Upper lobe of left lung (tissue), 6 donors: ENCODE results near the gene TMEM89. TPM values are rescaled to one million over a fixed set of nuclear protein-coding genes. Genes with fewer than 3 reads are reported as not detected.

ENCODE experiments used
- ATAC-seq, 2 donors: fragments of 200-7000 bp; cut with Tn5 transposase; one replicate each; pipeline ENCODE4 v1.9.1; 2022; ENCODE audit warnings: mild to moderate bottlenecking in 2 of 2, moderate library complexity in 2 of 2; ENCODE audit not compliant: low FRiP score in 2 of 2
- DNase-seq, 2 donors: peaks; one replicate each; pipeline ENCODE4 v3.0.0-alpha.2; 2019 to 2020
- H3K27ac ChIP-seq, 4 donors: fragments of 200-600 bp; sonication (generic); one replicate each; pipeline ENCODE4 v1.5.1; 2016 to 2019
- H3K27me3 ChIP-seq, 4 donors: fragments of 200-600 bp; sonication (generic); one replicate each; pipeline ENCODE4 v1.5.1; 2017 to 2019
- H3K36me3 ChIP-seq, 4 donors: fragments of 200-600 bp; sonication (generic); one replicate each; pipeline ENCODE4 v1.5.1; 2016 to 2019
- H3K4me1 ChIP-seq, 4 donors: fragments of 200-600 bp; sonication (generic); one replicate each; pipeline ENCODE4 v1.5.1; 2018 to 2019
- H3K4me3 ChIP-seq, 4 donors: fragments of 200-600 bp; sonication (generic); one replicate each; pipeline ENCODE4 v1.5.1; 2017 to 2019; ENCODE audit warnings: mild to moderate bottlenecking in 2 of 4, moderate library complexity in 1 of 4
- H3K9me3 ChIP-seq, 4 donors: fragments of 200-600 bp; sonication (generic); one replicate each; pipeline ENCODE4 v1.5.1; 2018 to 2019
- EP300 ChIP-seq, 4 donors: sonication (generic); formaldehyde crosslinking; IDR thresholded peaks; one replicate each; pipeline ENCODE4 v1.5.1; 2017; ENCODE audit warnings: antibody characterized with exemption in 4 of 4, control low read depth in 2 of 4
- POLR2A ChIP-seq, 4 donors: fragments of 450-650 bp; IDR thresholded peaks; one replicate each; pipeline ENCODE4 v1.5.1; 2016 to 2017; ENCODE audit warnings: antibody characterized with exemption in 4 of 4, mild to moderate bottlenecking in 2 of 4
- POLR2AphosphoS5 ChIP-seq, 2 donors: sonication (generic); formaldehyde crosslinking; IDR thresholded peaks; one replicate each; pipeline ENCODE4 v1.5.1; 2017; ENCODE audit warnings: antibody characterized with exemption in 2 of 2
- WGBS, 2 donors: methylation state at CpG; one replicate each; pipeline ENCODE4 v1.1.5; 2017 to 2018; 5-methylcytosine and 5-hydroxymethylcytosine counted together
- total RNA-seq, 6 donors: library from RNA; depleted of rRNA in 4 of 6; stranded (reverse); fragments of >200 nt in 4 of 6; gene quantifications; one replicate each; pipeline versions ENCODE4 v1.1.0 to v1.2.1, GENCODE V29; 2016 to 2021
- TF ChIP-seq, protein P1 (sequence below), 6 experiments: fragments of 450-650 bp in 4 of 6; fragments of 200-600 bp in 2 of 6; sonication (generic) in 2 of 6; IDR thresholded peaks; one replicate each; pipeline ENCODE4 v1.5.1; 2016 to 2019; ENCODE audit warnings: antibody characterized with exemption in 6 of 6
- donor health status: DM: no; HTN: no; CAD: no; lungs with moderate emphysema.
- donor health status: DM: no; HTN: yes; CAD: no; lungs with severe emphysema.

TMEM89 gene
- total RNA-seq, 6 donors from 2014 or later = 0.67 TPM; not detected in 5

DNA sequence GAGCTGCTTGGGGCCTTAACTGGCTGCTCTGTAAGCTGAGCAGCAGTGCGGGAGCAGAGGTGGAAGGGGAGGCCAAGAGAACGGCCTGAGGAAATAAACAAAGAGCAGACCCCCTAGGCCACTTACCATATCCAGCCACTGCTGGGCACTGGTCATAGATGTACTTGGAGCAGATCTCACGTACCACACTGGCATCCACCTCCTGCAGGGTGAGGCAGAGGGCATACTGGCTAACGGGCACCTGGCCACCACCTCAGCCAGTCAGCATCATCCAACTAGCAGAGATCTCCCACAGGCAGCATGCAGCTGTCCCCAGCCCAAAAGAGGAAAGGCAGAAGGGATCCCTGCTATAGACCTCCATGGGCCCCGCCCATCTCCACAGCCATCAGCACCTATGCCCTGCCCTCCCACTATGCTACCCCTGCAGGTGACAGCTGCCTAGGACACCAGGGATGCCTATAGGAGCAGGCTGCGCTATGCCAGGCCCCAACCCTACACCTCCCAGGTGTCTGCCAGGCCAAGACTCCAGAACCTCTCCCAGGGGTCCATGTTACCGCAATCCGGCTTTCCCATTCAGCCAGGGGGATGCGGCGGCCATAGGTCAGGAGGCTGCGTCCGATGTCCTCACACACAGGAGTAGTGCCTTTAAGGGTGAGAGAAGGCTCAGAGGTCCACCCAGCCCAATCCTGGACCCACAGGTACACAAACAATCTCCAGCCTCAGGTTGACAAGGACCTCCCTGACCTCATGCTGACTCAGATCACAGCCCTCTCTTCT is 21.9 kb downstream of the TMEM89 start:
- 97% methylated on average over 6 to 10 of the region's 12 CpGs for WGBS, 2 donors
- Histone ChIP-seq H3K4me1 (peaks cover 6 to 16% (median 10%) of the 10 kb centered on the region in 4 donors), H3K9me3 (no peaks in the 10 kb centered on the region), H3K27me3 (peaks cover 0 to 4% (median 0%) of the 10 kb centered on the region in 4 donors), H3K27ac (peak overlapping the region; percentile 59 to 80 (median 69)), H3K4me3 (no peak overlapping the region), H3K36me3 (peaks cover 28 to 72% (median 67%) of the 10 kb centered on the region in 4 donors)
- ATAC-seq (no peak), DNase-seq (peak in 1 of 2 donors; percentile 21)
- TF ChIP-seq, protein P1, sequence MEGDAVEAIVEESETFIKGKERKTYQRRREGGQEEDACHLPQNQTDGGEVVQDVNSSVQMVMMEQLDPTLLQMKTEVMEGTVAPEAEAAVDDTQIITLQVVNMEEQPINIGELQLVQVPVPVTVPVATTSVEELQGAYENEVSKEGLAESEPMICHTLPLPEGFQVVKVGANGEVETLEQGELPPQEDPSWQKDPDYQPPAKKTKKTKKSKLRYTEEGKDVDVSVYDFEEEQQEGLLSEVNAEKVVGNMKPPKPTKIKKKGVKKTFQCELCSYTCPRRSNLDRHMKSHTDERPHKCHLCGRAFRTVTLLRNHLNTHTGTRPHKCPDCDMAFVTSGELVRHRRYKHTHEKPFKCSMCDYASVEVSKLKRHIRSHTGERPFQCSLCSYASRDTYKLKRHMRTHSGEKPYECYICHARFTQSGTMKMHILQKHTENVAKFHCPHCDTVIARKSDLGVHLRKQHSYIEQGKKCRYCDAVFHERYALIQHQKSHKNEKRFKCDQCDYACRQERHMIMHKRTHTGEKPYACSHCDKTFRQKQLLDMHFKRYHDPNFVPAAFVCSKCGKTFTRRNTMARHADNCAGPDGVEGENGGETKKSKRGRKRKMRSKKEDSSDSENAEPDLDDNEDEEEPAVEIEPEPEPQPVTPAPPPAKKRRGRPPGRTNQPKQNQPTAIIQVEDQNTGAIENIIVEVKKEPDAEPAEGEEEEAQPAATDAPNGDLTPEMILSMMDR (IDR thresholded peaks at IDR 0.05) = no peak
- TF ChIP-seq POLR2AphosphoS5 (IDR thresholded peaks at IDR 0.05) (no peak), POLR2A (IDR thresholded peaks at IDR 0.05) (no peak), EP300 (IDR thresholded peaks at IDR 0.05) (no peak)

DNA sequence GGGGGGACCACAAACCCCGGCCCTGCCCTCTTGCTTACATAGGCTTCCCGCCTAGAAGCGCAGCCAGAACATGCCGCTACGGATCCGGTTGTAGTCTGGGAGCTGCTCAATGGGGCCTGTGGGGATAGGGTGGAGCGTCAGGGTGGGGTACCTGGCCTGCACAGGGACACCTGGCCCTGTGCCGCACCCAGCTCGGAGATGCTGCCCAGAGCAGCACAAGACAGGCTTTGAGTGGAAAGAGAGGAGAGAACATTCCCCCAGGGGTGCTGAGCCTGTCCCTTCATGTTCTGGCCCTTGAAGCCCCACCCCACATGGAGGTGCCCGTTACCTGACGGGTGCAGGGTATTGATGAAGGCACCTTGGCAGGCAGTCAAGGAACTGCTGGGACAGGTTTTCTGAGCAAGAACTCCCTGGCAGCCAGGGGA is 22.5 kb downstream of the TMEM89 start:
- TF ChIP-seq POLR2AphosphoS5 (IDR thresholded peaks at IDR 0.05) (no peak), POLR2A (IDR thresholded peaks at IDR 0.05) (no peak), EP300 (IDR thresholded peaks at IDR 0.05) (no peak)
- TF ChIP-seq, protein P1 (IDR thresholded peaks at IDR 0.05) = no peak
- H3K4me3 ChIP-seq = no peak overlapping the region
- 71 to 82% methylated on average over 11 of the region's 11 CpGs for WGBS, 2 donors
- peak in 1 of 2 donors; percentile 27 for DNase-seq
- H3K27me3 ChIP-seq = peaks cover 0 to 4% (median 0%) of the 10 kb centered on the region in 4 donors
- H3K4me1 ChIP-seq = peaks cover 7 to 20% (median 14%) of the 10 kb centered on the region in 4 donors
- H3K27ac ChIP-seq = peak overlapping the region; percentile 59 to 80 (median 69)
- peak in 1 of 2 donors; percentile 1 for ATAC-seq
- peaks cover 24 to 66% (median 61%) of the 10 kb centered on the region in 4 donors for H3K36me3 ChIP-seq
- no peaks in the 10 kb centered on the region for H3K9me3 ChIP-seq

DNA sequence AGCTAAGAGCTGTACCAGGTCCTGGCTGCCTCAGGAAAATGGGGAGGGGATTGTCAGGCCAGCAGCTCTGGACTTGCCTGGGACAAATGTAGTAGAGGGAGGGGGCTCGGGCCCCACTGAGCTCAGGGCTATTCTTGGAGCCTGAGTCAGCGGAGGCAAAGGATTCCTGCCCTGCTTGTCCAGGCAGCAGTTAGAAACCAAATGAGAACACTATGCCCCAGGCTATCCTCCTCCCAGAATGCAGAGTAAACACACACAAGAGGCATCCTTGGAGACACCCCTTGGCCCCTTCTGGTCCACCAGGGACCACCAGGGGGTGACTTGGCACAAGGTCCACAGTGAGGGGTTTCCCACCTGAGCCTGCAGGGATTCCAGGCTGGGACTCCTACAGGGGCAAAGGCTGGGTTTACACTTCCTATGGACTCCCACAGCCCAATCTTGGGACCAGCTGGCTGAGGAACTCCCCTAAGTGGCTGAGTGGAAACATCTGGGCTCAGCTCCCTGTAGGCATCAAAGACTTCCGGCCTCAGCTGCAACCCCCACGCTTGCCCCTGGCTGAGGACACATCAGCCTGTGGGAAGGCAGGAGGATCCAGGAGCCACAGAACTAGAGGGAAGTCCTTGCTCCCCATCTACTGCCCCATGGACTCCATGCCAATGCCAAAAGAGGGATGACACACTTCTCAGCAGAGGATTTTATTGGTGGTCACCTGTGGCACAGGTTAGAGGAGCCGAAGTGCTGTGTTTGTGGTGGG is 23.1 kb downstream of the TMEM89 start:
- Histone ChIP-seq H3K27ac (peak overlapping the region; percentile 59 to 80 (median 69)), H3K27me3 (peaks cover 0 to 4% (median 0%) of the 10 kb centered on the region in 4 donors), H3K9me3 (no peaks in the 10 kb centered on the region), H3K4me3 (no peak overlapping the region), H3K36me3 (peaks cover 18 to 60% (median 55%) of the 10 kb centered on the region in 4 donors), H3K4me1 (peaks cover 7 to 20% (median 14%) of the 10 kb centered on the region in 4 donors)
- no peak for ATAC-seq
- TF ChIP-seq POLR2AphosphoS5 (IDR thresholded peaks at IDR 0.05) = no peak
- TF ChIP-seq, protein P1 (IDR thresholded peaks at IDR 0.05) = no peak
- WGBS, 2 donors = 61 to 83% methylated on average over 3 to 5 of the region's 5 CpGs
- peak in 1 of 2 donors; percentile 17 for DNase-seq

DNA sequence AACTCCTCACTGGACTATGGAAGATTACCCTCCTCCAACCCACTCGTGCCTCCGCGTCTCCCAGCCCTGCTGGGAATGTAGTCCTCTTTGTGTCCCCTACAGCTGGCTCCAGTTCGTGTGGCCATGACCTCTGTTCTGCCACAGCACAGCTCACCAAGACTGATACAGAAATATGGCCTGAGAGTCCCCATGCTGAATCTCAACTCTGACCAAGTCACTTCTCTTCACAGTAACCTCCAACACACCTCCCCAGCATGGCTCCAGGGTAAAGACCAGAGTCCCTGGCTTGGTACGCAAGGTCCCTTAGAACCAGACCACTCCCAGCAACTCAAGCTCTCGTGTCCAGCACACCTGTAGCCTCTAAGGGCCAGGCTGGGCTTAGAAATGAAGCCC is 24.2 kb downstream of the TMEM89 start:
- WGBS, 2 donors = 84 to 96% methylated on average over 5 to 6 of the region's 6 CpGs
- ATAC-seq (no peak), DNase-seq (no peak)
- no peak overlapping the region for H3K4me3 ChIP-seq
- H3K27me3 ChIP-seq = peaks cover 0 to 4% (median 0%) of the 10 kb centered on the region in 4 donors
- H3K4me1 ChIP-seq = peaks cover 7 to 20% (median 14%) of the 10 kb centered on the region in 4 donors
- peaks cover 12 to 49% (median 44%) of the 10 kb centered on the region in 4 donors for H3K36me3 ChIP-seq
- H3K27ac ChIP-seq = peak overlapping the region; percentile 58 to 80 (median 64)
- no peak for TF ChIP-seq POLR2AphosphoS5 (IDR thresholded peaks at IDR 0.05)
- no peak for TF ChIP-seq EP300 (IDR thresholded peaks at IDR 0.05)
- no peak for TF ChIP-seq POLR2A (IDR thresholded peaks at IDR 0.05)
- TF ChIP-seq, protein P1 (IDR thresholded peaks at IDR 0.05) = no peak
- H3K9me3 ChIP-seq = no peaks in the 10 kb centered on the region
